Stimulated activated CD4-positive, alpha-beta T cell treated with anti-CD3 and anti-CD28 coated beads, Interleukin-4, amount 100 ng/mL, for 1 hour (primary cell): ENCODE measurements around the gene MMP15.
"Not testable (repeated sequence)": the region's sequence is repeated elsewhere in the genome, so short reads cannot be mapped to it uniquely, and the experiment has no call there.

Experiments
- DNase-seq: peaks from one replicate; pipeline ENCODE4 v3.0.0-alpha.2; 2020

Gene MMP15

DNA sequence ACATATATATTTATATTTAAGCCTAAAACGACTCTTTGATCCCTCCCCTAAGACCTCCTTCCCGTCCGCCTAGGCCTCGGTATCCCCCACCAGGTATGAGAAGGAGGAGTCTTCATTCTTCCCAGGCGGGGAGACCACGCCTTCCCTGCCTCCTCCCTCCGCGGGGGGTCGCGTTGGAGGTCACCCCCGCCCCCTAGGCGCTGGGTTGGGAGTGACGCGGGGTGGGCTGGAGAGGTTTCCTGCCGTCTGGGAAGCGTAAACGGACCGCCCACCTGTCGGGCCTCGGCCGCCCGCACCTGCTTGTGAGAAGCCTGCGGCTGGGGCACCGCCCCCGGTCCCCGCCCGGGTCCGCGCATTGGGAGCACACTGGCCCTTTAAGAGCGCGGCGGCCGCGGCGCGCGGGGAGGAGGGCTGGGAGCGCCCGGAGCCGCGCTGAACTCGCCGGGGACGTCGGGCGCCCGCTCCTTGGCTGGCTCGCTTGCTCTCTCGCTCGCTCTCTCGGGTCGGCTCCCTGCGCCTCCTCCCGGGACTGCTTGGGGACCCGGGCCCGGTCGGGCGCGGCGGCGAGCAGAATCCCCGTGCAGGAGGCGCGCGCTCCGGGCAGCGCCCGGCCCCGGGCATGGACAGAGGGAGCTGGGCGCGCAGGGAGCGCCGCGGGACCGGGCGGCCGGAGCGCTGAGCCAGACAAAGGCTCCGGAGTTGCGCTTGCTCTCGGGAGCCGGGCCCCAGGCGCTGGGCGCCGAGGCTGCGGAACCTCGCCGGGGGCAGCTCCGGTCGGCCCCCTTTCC is at the start of gene MMP15:
TSS of gene MMP15 (plus strand) at position 404 of the 788 bp plus-strand sequence. CDS start 597 bp downstream, outside the sequence.
- DNase-seq: peak; percentile 75

GRCh38 chr16:57976331-57976796 is 49.2 kb upstream of the MMP15 start:
- no peak for DNase-seq

GRCh38 chr16:57977418-57978069 is 48.0 kb upstream of the MMP15 start:
- no peak for DNase-seq

DNA sequence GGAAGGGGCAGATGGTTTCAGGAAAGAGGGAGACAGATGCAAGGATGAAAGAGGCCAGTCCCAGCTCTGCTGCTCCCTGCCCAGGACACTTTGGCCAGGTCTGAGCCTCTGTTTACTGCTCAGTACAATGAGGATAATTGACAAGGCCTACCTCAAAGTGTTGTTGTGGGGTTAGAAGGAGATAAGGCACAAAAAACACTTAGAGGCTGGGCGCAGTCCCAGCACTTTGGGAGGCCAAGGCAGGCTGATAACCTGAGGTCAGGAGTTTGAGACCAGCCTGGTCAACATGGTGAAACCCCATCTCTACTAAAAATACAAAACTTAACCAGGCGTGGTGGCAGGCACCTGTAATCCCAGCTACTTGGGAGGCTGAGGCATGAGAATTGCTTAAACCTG is 47.5 kb upstream of the MMP15 start:
- not testable (repeated sequence) for DNase-seq

DNA sequence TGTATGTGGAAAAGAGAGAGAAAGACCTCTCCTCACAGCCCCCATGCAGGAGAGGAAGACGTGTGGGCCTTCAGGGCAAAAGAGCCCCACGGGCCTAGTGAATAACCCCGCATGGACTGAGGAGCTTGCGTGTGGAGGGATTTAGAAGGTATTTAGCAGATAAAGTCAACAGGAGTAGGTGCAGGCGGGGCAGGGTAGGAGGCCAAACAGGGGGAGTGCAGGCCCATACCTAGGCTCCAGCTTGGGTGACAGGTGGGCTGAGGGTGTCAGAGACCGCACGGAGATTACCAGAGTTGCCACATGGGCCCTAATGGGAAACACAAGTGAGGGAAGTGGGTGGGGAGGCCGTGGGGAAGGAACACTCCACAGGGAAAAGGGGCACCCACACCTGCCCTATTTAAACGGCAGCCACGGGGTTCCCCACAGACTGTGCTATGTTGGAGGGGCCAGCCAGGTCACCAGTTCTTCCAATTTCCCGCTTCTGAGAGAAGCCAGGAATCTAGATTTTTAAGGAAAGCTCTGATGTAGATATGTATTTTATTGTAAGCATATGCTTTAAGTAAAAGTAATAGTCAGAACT is 46.5 kb upstream of the MMP15 start:
- no peak for DNase-seq

DNA sequence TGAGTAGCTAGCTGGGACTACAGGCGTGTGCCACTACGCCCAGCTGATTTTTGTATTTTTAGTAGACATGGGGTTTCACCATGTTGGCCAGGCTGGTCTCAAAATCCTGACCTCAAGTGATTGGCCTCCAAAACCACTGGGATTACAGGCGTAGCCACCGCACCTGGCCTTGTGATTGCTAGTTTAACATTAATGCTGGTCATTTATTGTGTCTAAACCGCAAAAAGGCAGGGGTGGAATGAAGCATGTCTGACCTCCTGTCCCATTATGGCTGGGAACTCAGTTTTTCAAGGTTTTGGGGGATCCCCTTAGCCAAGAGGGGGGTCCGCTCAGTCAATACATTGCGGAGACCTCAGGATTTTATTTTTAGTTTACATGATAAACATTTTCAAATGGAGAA is 43.9 kb upstream of the MMP15 start:
- no peak for DNase-seq

DNA sequence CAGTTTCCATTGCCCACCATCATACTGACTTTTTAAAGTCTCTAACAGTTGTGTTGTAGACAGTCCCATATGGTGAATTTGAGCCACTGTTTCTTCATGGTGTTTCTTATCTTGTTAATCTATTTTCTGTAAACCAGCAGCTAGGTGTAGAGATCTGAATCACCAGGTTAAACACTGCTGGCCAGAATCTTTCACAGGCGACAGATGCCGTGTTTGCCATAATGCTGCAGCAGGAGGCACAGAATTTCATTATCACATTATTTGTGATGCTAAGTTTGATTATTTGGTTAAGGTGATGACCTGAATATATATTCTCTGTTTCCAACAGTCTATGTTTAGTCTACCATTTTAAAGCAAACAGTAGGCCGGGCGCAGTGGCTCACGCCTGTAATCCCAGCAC is 43.2 kb upstream of the MMP15 start:
- no peak for DNase-seq

- DNase-seq: peak; percentile 90
Measured at GRCh38 chr16:57984443-57985203, 40.9 kb upstream of the MMP15 start.

- no peak for DNase-seq
Measured at GRCh38 chr16:57985204-57986181, 40.1 kb upstream of the MMP15 start.

- DNase-seq: no peak
Measured at GRCh38 chr16:57986196-57986595, 39.4 kb upstream of the MMP15 start.

DNA sequence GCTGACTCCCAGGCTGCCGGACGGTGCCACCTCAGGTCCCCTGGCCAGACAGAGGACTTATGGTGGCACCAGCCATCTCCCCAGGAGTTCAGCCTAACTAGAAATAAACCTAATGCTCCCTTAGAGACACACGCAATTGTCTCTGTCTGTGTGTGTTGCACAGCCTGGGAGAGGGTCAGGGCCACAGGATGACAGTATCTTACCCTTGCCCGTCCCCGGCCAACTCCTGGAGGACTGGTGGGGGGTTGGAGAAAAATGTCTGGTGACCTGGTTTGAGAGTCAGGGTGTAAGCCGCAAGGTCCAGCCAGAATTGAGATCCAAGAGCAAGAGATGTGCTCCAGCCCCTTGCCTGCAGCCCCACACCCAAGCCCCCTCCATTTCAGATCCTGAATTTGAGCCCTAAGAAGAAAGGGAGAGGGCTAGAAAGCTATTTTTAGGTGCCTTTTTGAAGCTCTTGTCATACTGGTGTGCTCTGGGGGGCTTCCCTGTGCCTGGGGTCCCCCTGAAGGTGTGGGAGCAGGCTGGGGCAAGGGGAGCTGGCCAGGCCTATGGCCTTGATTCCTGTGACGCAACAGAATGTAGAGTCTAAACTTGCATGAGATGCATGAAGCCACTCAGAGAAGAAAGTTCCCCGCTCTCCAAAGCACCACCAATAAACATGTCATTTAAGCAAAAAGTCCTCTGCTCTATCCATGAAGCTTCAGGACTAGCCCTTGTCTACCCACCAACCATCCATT is 37.9 kb upstream of the MMP15 start:
- no peak for DNase-seq

GRCh38 chr16:57988929-57989328 is 36.6 kb upstream of the MMP15 start:
- no peak for DNase-seq

GRCh38 chr16:57991551-57992059 is 33.9 kb upstream of the MMP15 start:
- DNase-seq: no peak

DNA sequence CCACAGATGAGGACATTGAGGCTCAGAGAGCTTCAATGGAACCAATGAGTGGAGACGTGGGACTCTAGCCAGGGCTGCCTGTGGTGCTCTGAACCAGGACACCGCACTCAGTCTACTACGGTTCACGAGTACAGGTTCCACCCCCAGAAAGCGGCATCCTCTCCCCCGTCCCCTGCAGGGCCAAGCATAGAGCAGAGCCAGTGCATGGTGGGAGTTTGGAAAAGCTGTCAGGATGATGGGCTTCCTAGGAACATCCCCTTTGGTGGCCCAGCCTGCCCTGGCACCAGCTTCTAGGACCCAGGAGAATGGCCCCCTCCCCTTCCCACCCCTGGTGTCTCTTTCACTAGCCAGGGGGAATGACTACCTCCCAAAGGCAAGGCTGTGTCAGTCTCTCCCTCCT is 33.5 kb upstream of the MMP15 start:
- DNase-seq: no peak

- DNase-seq: no peak
Measured at GRCh38 chr16:57993438-57993837, 32.1 kb upstream of the MMP15 start.

GRCh38 chr16:57993897-57994296 is 31.7 kb upstream of the MMP15 start:
- no peak for DNase-seq

- no peak for DNase-seq
Measured at GRCh38 chr16:57994361-57994760, 31.2 kb upstream of the MMP15 start.

GRCh38 chr16:57994778-57995177 is 30.8 kb upstream of the MMP15 start:
- peak; percentile 24 for DNase-seq

DNA sequence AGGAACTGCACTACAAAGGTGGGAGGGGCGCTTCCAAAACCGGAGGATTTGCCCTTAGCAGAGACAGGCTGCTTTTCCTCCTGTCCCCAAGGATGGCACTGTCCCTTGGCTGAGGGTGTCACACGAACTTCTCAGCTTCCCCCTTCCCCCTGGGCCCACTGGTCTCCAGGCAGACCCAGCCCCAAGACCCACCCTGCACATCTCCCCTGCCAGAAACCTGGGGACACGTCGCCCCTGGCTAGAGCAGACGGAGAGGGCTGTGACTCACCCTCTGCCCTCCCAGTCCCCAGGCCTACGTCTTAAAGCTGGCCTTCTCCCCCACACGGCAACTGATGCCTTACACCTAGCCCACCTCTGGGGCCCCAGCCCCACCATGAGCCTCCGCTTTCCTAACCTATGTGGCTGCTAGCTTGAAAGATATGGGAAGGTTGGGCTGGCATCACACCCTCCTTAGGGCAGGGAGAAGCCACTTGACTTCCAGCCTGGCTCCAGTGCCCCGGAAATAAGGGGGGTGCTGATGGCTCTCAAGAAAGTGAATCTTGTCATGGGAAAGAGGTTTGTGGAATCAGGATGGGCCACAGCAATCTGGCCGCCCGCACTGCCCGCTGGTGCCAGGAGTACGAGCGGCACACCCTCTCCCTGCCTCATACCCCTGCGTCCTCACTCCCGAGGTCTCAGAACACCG is 29.7 kb upstream of the MMP15 start:
- no peak for DNase-seq

- DNase-seq: no peak
Measured at GRCh38 chr16:57996406-57997175, 29.0 kb upstream of the MMP15 start.
